ENCODE data around the gene VANGL1.

Gene VANGL1

DNA sequence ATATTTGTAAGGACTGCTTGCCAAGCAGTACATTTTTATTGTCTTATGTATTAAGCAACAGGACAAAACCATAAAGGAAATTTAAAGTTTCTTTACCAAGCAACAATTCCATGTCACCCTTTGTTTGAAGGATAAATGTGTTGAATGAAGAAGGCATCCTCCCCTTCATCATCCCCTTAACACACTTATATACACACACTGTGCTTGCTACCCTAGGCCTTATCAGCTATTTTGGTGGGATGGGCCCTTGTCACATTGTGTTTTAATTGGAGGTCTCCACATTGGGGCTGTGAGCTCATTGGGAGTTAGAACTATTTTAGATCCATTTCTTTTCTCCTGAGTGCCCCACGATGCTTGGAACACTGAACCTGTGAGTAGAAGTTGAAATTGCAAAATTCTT is 1.9 kb downstream of the VANGL1 start:
- no peak for DNase-seq (ENCODE audit: low read depth in 2 of 2)

- DNase-seq (ENCODE audit: low read depth in 2 of 2), result no peak
Measured at GRCh38 chr1:115644109-115644508, 2.3 kb downstream of the VANGL1 start.

DNA sequence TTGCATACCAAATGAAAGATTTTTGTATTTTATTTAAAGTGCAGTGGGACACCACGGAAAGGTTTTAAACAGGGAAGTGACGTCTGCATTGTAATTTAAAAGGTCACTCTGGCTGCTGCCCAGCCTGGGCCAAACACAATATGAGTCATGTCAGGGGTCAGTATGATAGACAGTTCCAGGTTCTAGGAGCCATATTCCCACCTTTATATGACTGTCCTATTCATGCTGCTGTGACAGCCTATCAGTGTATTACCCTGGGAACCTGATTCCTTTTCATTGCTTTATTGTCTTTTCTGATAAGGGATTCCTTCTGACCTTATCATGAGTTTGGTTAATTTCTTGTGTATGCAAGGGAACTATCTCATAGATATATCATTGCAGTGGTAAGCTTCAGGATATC is 5.3 kb downstream of the VANGL1 start:
- DNase-seq (ENCODE audit: low read depth in 2 of 2), result no peak

DNA sequence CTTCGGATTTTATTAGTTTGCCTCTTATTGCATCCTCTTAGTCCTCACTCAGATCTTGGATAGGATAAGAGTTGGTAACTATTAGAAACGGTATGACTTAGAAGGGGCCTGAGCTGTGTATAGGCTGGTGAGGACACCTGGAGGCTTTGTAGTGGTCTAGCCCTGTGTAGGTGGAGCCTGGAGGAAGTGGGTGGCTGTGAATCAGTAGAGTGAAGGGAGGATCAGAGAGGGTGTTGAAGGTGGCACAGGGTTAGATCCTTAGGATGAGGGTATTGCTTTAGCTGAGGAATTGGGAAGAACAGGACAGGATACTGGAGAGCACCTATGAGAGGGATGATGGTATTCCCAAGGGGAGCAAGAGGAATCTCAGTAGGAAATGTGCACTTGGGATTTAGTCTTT is 5.7 kb downstream of the VANGL1 start:
- peak in 1 of 2 donors; percentile 24 for DNase-seq (ENCODE audit: low read depth in 2 of 2)

- no peak for DNase-seq (ENCODE audit: low read depth in 2 of 2)
Measured at GRCh38 chr1:115647919-115648650, 6.3 kb downstream of the VANGL1 start.

GRCh38 chr1:115648717-115649691 is 7.2 kb downstream of the VANGL1 start:
- no peak for DNase-seq (ENCODE audit: low read depth in 2 of 2)

GRCh38 chr1:115649964-115650363 is 8.2 kb downstream of the VANGL1 start:
- no peak for DNase-seq (ENCODE audit: low read depth in 2 of 2)

GRCh38 chr1:115650961-115651360 is 9.2 kb downstream of the VANGL1 start:
- no peak for DNase-seq (ENCODE audit: low read depth in 2 of 2)

GRCh38 chr1:115651391-115651790 is 9.6 kb downstream of the VANGL1 start:
- no peak for DNase-seq (ENCODE audit: low read depth in 2 of 2)

DNA sequence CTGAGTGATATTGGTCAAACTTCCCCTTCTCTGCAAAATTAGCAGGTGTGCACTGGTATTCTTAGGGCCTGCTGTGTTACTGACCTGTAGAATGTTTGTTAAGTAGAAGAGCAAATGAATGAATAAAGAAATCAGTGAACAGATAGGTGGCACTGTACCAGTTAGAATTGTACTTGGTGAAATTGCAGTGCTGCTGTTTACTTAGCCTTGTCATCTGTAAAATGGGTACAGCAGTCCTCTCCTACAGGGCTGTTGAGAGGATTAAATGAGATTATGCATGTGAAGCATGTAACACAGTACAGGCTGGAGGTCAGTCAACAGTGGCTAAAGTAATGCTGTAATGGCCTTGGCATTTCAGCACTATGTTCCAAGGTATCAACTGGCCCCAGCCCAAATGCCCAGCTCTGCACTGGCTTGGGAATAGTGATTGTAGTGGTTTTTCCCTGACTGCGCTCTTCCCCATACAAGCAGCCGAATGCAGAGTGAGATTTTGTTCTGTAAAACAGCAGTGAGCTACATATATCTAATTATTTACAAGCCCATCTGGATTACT is 10.5 kb downstream of the VANGL1 start:
- DNase-seq (ENCODE audit: low read depth in 2 of 2), result no peak

GRCh38 chr1:115654125-115654524 is 12.4 kb downstream of the VANGL1 start:
- no peak for DNase-seq (ENCODE audit: low read depth in 2 of 2)

DNA sequence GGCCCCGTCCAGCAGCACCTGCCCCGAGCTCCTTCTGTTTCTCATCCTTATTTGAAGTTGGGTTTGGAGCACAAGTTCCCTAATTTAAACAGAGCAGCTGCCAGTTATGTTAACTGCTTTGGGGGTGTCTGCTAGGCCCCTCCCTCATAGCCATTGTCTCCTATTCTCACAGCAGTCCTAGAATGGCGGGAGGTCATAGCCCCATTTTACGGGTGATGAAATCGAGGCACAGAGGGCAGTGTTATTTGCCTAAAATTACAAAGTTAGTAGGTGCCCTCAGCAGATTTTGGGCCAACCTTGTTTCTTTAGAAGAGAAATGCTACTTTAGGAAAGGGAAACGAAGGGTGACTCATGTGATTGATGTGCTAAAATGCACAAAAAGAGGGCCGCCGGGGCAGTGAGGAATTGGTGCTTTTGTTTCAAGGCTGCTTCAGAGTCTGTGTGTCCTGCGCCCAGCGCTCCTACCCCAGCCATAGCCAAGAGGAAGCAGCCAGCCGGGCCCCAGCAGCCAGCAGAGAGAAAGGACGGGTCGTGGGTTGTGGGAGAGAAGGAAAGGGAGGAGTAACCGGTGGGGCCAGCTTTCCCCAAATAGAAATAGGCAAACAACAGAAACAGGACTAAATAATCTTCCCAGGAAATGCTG is 13.0 kb downstream of the VANGL1 start:
- DNase-seq (ENCODE audit: low read depth in 2 of 2), result no peak

DNA sequence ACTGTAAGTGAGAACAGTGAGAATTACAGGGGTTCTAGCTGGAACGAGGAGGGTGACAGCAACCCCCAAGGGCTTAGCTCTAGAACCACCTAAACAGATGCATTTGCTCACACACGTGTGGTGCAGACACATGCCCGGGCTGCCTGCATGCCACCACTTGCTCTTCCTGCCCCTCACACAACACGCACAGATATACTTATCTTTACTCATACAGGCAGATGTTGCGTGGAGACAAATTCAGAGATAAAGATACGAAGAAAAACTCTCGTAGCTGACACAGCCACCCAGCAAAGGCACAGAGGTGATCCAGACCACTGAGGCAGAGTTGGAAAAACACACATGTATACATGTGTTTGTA is 13.5 kb downstream of the VANGL1 start:
- DNase-seq (ENCODE audit: low read depth in 2 of 2), result no peak

- DNase-seq (ENCODE audit: low read depth in 2 of 2), result no peak
Measured at GRCh38 chr1:115655916-115656315, 14.1 kb downstream of the VANGL1 start.

DNA sequence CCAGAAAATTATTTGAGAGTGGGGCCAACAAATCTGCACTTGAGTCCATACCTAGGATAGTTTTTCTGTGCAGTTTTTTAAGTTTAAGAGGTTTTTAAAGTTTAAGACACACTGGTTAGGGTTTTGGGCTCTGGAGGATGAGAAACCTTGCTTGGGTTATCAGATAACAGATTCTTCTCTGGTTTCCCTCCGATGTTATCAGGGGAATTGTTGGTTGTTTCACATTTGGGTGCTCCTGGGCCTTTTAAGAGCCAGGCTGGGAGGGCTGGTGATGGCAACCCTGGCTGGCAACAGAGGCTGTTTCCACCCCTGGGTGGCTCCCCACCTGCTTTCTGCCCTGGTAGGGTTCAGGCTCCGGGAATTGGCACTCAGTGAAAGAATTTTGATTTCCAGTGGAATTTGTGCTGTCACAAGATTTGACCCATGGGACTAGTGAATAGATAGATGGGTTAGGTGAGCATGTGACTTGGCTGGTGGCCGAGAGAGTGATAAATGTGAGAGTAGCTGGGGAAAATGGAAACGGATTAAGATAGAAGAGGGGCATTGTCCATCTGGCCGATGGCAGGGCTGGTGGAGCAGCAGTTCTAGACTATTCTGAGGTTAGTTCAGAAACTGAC is 14.8 kb downstream of the VANGL1 start:
- no peak for DNase-seq (ENCODE audit: low read depth in 2 of 2)

GRCh38 chr1:115658646-115659045 is 16.9 kb downstream of the VANGL1 start:
- no peak for DNase-seq (ENCODE audit: low read depth in 2 of 2)

DNA sequence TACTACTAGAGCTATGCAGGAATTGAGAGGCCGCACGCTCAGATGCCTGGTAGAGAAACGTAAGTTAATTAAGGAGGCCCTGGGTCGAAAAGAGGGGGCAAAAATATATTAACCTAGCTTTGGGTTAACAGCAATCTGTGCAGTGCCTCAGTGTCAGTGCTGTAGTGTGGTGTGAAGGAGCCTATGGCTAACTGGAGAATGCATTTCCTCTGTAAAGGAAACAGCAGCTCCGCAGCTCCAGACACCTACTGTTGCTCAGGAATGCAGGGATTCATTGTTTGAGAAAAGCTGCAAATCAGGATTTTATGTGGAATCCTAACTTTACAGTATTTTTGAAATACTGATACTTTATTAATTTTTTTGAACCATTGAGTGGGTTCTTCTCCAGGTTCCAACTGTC is 18.4 kb downstream of the VANGL1 start:
- DNase-seq (ENCODE audit: low read depth in 2 of 2), result no peak

DNA sequence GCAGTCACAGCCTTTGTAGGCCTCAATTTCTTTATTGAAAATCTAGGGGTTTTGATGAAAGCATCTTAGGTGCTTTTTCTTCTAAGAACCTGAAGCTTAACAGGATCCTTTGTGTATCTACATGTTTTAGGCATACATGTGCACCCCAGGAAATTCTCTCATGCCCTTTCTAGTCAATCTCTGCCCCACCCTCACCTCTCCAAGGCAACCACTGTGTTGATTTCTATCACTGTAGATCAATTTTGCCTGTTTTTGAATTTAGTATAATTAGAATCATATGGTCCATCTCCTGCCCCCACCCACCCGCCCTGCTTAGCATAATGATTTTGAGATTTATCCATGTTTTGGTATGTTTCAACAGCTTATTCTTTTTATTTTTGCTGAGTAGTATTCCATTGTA is 19.4 kb downstream of the VANGL1 start:
- no peak for DNase-seq (ENCODE audit: low read depth in 2 of 2)

GRCh38 chr1:115665319-115666096 is 23.7 kb downstream of the VANGL1 start:
- DNase-seq (ENCODE audit: low read depth in 2 of 2), result no peak

GRCh38 chr1:115666206-115666605 is 24.4 kb downstream of the VANGL1 start:
- DNase-seq (ENCODE audit: low read depth in 2 of 2), result no peak

- DNase-seq (ENCODE audit: low read depth in 2 of 2), result no peak
Measured at GRCh38 chr1:115666702-115667101, 24.9 kb downstream of the VANGL1 start.
